ENCODE measurements around the gene GPHN.

GRCh38 chr14:66501592-66501991 is 6.4 kb upstream of the GPHN start:
- TF ChIP-seq NR2C2 (CRISPR knock-in tag; IDR thresholded peaks at IDR 0.05) (no peak), ZNF317 (CRISPR knock-in tag; IDR thresholded peaks at IDR 0.05; ENCODE audit: borderline replicate concordance, low read depth) (no peak), ZBTB21 (CRISPR knock-in tag; IDR thresholded peaks at IDR 0.05; ENCODE audit: borderline replicate concordance) (no peak), CTCF (IDR thresholded peaks at IDR 0.05) (no peak)
- TF ChIP-seq, protein P1, sequence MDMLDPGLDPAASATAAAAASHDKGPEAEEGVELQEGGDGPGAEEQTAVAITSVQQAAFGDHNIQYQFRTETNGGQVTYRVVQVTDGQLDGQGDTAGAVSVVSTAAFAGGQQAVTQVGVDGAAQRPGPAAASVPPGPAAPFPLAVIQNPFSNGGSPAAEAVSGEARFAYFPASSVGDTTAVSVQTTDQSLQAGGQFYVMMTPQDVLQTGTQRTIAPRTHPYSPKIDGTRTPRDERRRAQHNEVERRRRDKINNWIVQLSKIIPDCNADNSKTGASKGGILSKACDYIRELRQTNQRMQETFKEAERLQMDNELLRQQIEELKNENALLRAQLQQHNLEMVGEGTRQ (CRISPR knock-in tag; IDR thresholded peaks at IDR 0.05) = no peak
